ENCODE results near the gene ALDH2.

GRCh38 chr12:111761099-111761498 lies 5.6 kb upstream of the ALDH2 start:
- no peak for TF ChIP-seq CTCF (optimal IDR thresholded peaks at IDR 0.05 in 1 of 3, IDR thresholded peaks at IDR 0.05 in 1 of 3, conservative IDR thresholded peaks at IDR 0.05 in 1 of 3; ENCODE audit: extremely low read depth in 1 of 3, insufficient read depth in 2 of 3, low read length in 3 of 3)
- TF ChIP-seq EZH2 (IDR thresholded peaks at IDR 0.05; ENCODE audit: low read length): no peak

Data from keratinocyte (primary cell).